ENCODE data around the gene ABCA1.

- TF ChIP-seq CTCF (IDR thresholded peaks at IDR 0.05) (no peak), POLR2A (IDR thresholded peaks at IDR 0.05) (no peak), EP300 (IDR thresholded peaks at IDR 0.05) (no peak)
Measured at GRCh38 chr9:104853683-104854082, 74.3 kb downstream of the ABCA1 start.
